CD14-positive monocyte (primary cell): ENCODE measurements around the gene TMEM26. TPM values are rescaled to one million over a fixed set of nuclear protein-coding genes. Genes with fewer than 3 reads are reported as not detected.

Experiments
- DNase-seq, 3 donors: peaks; one replicate each; pipeline ENCODE4 v3.0.0-alpha.2; 2011 to 2022
- H2AFZ ChIP-seq: 2 replicates; pipeline ENCODE4 v1.6.0; 2012; ENCODE audit warnings: mild to moderate bottlenecking, low read depth, low read length, inconsistent platforms; ENCODE audit not compliant: insufficient read depth, poor library complexity, severe bottlenecking
- H3K27ac ChIP-seq, 2 donors: 1 replicate in 1 of 2; 2 replicates in 1 of 2; pipeline ENCODE4 v1.5.1; 2012 to 2013; ENCODE audit warnings: low read length in 2 of 2, control low read depth in 1 of 2, inconsistent platforms in 1 of 2, low read depth in 1 of 2, mild to moderate bottlenecking in 1 of 2
- H3K27me3 ChIP-seq, 2 donors: one replicate each; pipeline versions ENCODE4 v1.6.0 to v1.6.1; 2011 to 2013; ENCODE audit warnings: low read length in 2 of 2; ENCODE audit not compliant: control insufficient read depth in 2 of 2, insufficient read depth in 2 of 2
- H3K36me3 ChIP-seq, 2 donors: replicated peaks in 1 of 2; 1 replicate in 1 of 2; 2 replicates in 1 of 2; pipeline versions ENCODE4 v1.5.1 to v1.6.1; 2012 to 2013; ENCODE audit warnings: low read length in 2 of 2, control low read depth in 1 of 2, inconsistent platforms in 1 of 2, mild to moderate bottlenecking in 1 of 2; ENCODE audit not compliant: insufficient read depth in 2 of 2, control insufficient read depth in 1 of 2
- H3K4me1 ChIP-seq, 2 donors: 1 replicate in 1 of 2; 2 replicates in 1 of 2; pipeline versions ENCODE4 v1.5.1 to v1.6.1; 2012 to 2013; ENCODE audit warnings: low read length in 2 of 2, control low read depth in 1 of 2, inconsistent platforms in 1 of 2, mild to moderate bottlenecking in 1 of 2, moderate library complexity in 1 of 2; ENCODE audit not compliant: insufficient read depth in 2 of 2, control insufficient read depth in 1 of 2
- H3K4me2 ChIP-seq: replicated peaks from 2 replicates; pipeline ENCODE3; 2012; ENCODE audit warnings: low read length, moderate library complexity, mild to moderate bottlenecking; ENCODE audit not compliant: poor library complexity, severe bottlenecking; ENCODE audit errors: extremely low read depth
- H3K4me3 ChIP-seq, 3 experiments: fragments of 200-600 bp in 1 of 3; sonication (generic) in 1 of 3; replicated peaks in 1 of 3; 1 replicate in 2 of 3; 2 replicates in 1 of 3; pipeline ENCODE4 v1.5.1; 2011 to 2013; ENCODE audit warnings: low read length in 3 of 3, mild to moderate bottlenecking in 3 of 3, control low read depth in 2 of 3, low read depth in 2 of 3, inconsistent platforms in 1 of 3, moderate library complexity in 1 of 3
- H3K79me2 ChIP-seq: 2 replicates; pipeline ENCODE4 v1.6.0; 2012; ENCODE audit warnings: mild to moderate bottlenecking, control low read depth, inconsistent platforms, low read length, moderate library complexity; ENCODE audit not compliant: insufficient read depth
- H3K9ac ChIP-seq: 2 replicates; pipeline ENCODE4 v1.6.0; 2017; ENCODE audit warnings: low read length, mild to moderate bottlenecking; ENCODE audit not compliant: insufficient read depth, poor library complexity, severe bottlenecking
- H3K9me3 ChIP-seq, 2 donors: replicated peaks in 1 of 2; 1 replicate in 1 of 2; 2 replicates in 1 of 2; pipeline versions ENCODE4 v1.5.1 to v1.6.1; 2012 to 2013; ENCODE audit warnings: low read length in 2 of 2, control low read depth in 1 of 2; ENCODE audit not compliant: control insufficient read depth in 1 of 2, insufficient read depth in 1 of 2
- H4K20me1 ChIP-seq: 2 replicates; pipeline ENCODE4 v1.6.0; 2012; ENCODE audit warnings: mild to moderate bottlenecking, low read length, control low read depth, moderate library complexity; ENCODE audit not compliant: insufficient read depth
- H3K27ac Mint-ChIP-seq, 7 donors: one replicate each; pipeline ENCODE4 v1.8.0; 2020; ENCODE audit warnings: mild to moderate bottlenecking in 7 of 7, mixed read lengths in 7 of 7, moderate library complexity in 6 of 7, inconsistent platforms in 2 of 7
- H3K27me3 Mint-ChIP-seq, 3 donors: one replicate each; pipeline ENCODE4 v1.8.0; 2021 to 2022; ENCODE audit warnings: low read depth in 3 of 3, mild to moderate bottlenecking in 3 of 3, mixed read lengths in 3 of 3, moderate library complexity in 3 of 3, inconsistent platforms in 1 of 3
- H3K36me3 Mint-ChIP-seq, 2 donors: one replicate each; pipeline ENCODE4 v1.8.0; 2020; ENCODE audit warnings: mixed read lengths in 2 of 2, inconsistent platforms in 1 of 2, mild to moderate bottlenecking in 1 of 2
- H3K4me1 Mint-ChIP-seq: one replicate; pipeline ENCODE4 v1.8.0; 2020; ENCODE audit warnings: mild to moderate bottlenecking, mixed read lengths
- H3K4me3 Mint-ChIP-seq, 2 donors: one replicate each; pipeline ENCODE4 v1.8.0; 2020; ENCODE audit warnings: mild to moderate bottlenecking in 2 of 2, mixed read lengths in 2 of 2, moderate library complexity in 1 of 2
- H3K9me3 Mint-ChIP-seq, 7 donors: one replicate each; pipeline ENCODE4 v1.8.0; 2020 to 2022; ENCODE audit warnings: mixed read lengths in 7 of 7, mild to moderate bottlenecking in 6 of 7, moderate library complexity in 6 of 7, inconsistent platforms in 2 of 7
- WGBS: methylation state at CpG from one replicate; pipeline ENCODE4 v1.1.5; 2013; ENCODE audit warnings: missing lambda C conversion rate; ENCODE audit not compliant: insufficient coverage; 5-methylcytosine and 5-hydroxymethylcytosine counted together
- intact Hi-C, 2 donors: fragments of 100-400 bp; cut with micrococcal nuclease; formaldehyde crosslinking; loops; one replicate each; pipeline versions ENCODE4 v1.15.0 to v1.15.1; 2023
- polyA plus RNA-seq, 3 donors: library from polyadenylated mRNA; depleted of rRNA in 1 of 3; unstranded in 2 of 3; stranded (reverse) in 1 of 3; fragments of 300-500 nt in 2 of 3; fragments of >200 nt in 1 of 3; fragmentation: Illumina TruSeq in 2 of 3; gene quantifications; 1 replicate in 2 of 3; 2 replicates in 1 of 3; pipeline ENCODE4 v1.2.3, GENCODE V29; 2012 to 2021
- TF ChIP-seq, protein P1 (sequence below): fragments of 200-600 bp; IDR thresholded peaks from one replicate; pipeline ENCODE4 v1.8.0; 2022; ENCODE audit warnings: antibody characterized with exemption, mild to moderate bottlenecking

Gene TMEM26
- polyA plus RNA-seq, 3 donors: not detected

DNA sequence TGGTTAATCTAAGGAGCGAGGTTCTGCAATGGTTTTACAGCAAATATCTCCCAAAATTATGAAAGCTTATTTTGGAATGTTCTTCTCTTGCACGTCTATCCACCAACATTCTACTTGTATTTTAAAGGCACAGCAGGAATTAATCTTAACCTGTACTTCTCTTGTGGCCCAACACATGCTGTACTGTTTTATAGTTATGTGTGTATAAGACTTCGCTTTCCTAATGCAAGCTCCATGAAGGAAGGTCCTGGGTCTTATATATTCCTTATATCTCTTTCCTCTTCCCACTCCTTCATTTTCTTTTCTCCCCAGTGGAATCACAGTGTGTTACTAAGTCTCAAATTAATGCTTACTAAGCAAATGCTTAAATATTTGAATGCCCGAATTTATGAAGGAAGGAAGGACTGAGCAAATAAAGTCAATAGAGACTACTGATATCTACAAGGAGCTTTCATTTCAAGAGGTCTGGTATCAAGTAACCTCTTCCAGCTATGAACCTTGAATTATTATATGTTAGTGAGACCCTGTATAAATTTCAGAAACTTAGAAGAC is 14.0 kb downstream of the TMEM26 start:
- TF ChIP-seq, protein P1, sequence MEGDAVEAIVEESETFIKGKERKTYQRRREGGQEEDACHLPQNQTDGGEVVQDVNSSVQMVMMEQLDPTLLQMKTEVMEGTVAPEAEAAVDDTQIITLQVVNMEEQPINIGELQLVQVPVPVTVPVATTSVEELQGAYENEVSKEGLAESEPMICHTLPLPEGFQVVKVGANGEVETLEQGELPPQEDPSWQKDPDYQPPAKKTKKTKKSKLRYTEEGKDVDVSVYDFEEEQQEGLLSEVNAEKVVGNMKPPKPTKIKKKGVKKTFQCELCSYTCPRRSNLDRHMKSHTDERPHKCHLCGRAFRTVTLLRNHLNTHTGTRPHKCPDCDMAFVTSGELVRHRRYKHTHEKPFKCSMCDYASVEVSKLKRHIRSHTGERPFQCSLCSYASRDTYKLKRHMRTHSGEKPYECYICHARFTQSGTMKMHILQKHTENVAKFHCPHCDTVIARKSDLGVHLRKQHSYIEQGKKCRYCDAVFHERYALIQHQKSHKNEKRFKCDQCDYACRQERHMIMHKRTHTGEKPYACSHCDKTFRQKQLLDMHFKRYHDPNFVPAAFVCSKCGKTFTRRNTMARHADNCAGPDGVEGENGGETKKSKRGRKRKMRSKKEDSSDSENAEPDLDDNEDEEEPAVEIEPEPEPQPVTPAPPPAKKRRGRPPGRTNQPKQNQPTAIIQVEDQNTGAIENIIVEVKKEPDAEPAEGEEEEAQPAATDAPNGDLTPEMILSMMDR: no peak
- no peaks in the 10 kb centered on the region for H3K36me3 Mint-ChIP-seq
- H3K27ac Mint-ChIP-seq: no peak overlapping the region
- Histone ChIP-seq H3K4me2 (no peak overlapping the region), H4K20me1 (no peaks in the 10 kb centered on the region), H3K27ac (no peak overlapping the region), H3K9ac (no peak overlapping the region), H2AFZ (no peak overlapping the region), H3K4me1 (no peaks in the 10 kb centered on the region), H3K27me3 (no peaks in the 10 kb centered on the region), H3K79me2 (no peaks in the 10 kb centered on the region), H3K9me3 (no peaks in the 10 kb centered on the region), H3K4me3 (no peak overlapping the region), H3K36me3 (no peaks in the 10 kb centered on the region)
- WGBS: no CpG with 5 or more reads among the region's 4 CpGs
- peaks cover 0 to 4% (median 3%) of the 10 kb centered on the region in 7 donors for H3K9me3 Mint-ChIP-seq
- no peak for DNase-seq
- H3K4me3 Mint-ChIP-seq: no peak overlapping the region
- intact Hi-C loops: no loop called here
- H3K4me1 Mint-ChIP-seq: no peaks in the 10 kb centered on the region
- H3K27me3 Mint-ChIP-seq: peaks cover 0 to 2% (median 0%) of the 10 kb centered on the region in 3 donors

DNA sequence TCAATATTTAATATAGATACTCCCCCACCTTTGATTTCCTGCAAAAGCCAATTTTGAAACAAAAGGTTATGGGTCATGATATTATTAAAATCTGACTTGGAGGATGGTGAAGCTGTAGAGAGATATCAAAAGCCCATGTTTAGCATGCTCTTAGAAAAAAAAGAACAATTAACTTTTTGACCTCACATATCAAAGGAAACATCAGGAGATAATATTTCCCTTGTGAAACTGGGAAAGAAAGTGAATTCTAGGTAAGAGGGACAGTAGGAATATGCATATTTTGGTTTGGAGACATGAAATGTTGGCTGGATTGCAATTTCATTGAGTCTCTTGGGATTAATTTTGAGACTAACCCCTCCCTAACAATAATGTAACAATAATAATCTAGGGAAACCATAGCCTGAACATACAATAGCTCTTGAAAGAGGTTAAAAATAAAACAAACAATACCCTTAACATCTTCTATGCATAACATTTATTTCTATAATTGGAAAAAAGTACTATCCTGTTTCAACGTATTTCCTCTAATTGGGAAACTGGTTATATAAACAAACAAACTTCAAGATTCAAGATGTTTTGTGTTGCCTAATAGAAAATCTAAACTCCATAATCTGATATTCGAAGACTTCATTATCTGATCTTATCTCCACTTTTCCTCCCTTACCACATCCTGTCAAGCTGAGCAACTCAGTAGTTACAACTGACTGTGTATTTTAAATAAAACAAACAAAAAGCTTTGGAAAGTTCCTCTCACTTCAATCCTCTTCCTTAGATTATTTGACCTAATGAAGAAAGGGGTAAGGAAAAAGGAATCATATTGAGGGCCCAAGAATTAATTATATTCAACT is 14.8 kb downstream of the TMEM26 start:
- Histone ChIP-seq H3K4me3 (no peak overlapping the region), H3K9ac (no peak overlapping the region), H3K4me1 (no peaks in the 10 kb centered on the region), H3K27me3 (no peaks in the 10 kb centered on the region), H3K4me2 (no peak overlapping the region), H3K9me3 (no peaks in the 10 kb centered on the region), H3K79me2 (no peaks in the 10 kb centered on the region), H4K20me1 (no peaks in the 10 kb centered on the region), H3K36me3 (no peaks in the 10 kb centered on the region), H2AFZ (no peak overlapping the region), H3K27ac (no peak overlapping the region)
- Mint-ChIP-seq H3K9me3 (peaks cover 0 to 3% (median 3%) of the 10 kb centered on the region in 7 donors), H3K27me3 (peaks cover 0 to 2% (median 0%) of the 10 kb centered on the region in 3 donors), H3K4me3 (no peak overlapping the region), H3K36me3 (no peaks in the 10 kb centered on the region), H3K27ac (peak overlapping the region in 1 of 7 donors; percentile 11), H3K4me1 (no peaks in the 10 kb centered on the region)
- TF ChIP-seq, protein P1: no peak
- intact Hi-C loops: no loop called here
- DNase-seq: no peak
- WGBS: no CpG with 5 or more reads among the region's 2 CpGs
